ES-I3 (cell line): ENCODE measurements around the gene LRRTM1.

Experiments used
- H3K36me3 ChIP-seq: 2 replicates; pipeline ENCODE4 v1.6.1; 2013; ENCODE audit warnings: mild to moderate bottlenecking, low read length, control low read depth, moderate library complexity; ENCODE audit not compliant: insufficient read depth
- H3K4me1 ChIP-seq: 2 replicates; pipeline ENCODE4 v1.6.1; 2013; ENCODE audit warnings: mild to moderate bottlenecking, control low read depth, low read length; ENCODE audit not compliant: insufficient read depth
- H3K9ac ChIP-seq: 2 replicates; pipeline ENCODE4 v1.6.1; 2013; ENCODE audit warnings: low read depth, mild to moderate bottlenecking, low read length, moderate library complexity
- H3K9me3 ChIP-seq: 2 replicates; pipeline ENCODE4 v1.6.1; 2013; ENCODE audit warnings: mild to moderate bottlenecking, low read length, moderate library complexity; ENCODE audit not compliant: control insufficient read depth, insufficient read depth

Gene LRRTM1

GRCh38 chr2:80291656-80292055, 12.9 kb downstream of the LRRTM1 start:
- Histone ChIP-seq H3K36me3 (no peaks in the 10 kb centered on the region), H3K9me3 (no peaks in the 10 kb centered on the region), H3K4me1 (no peaks in the 10 kb centered on the region), H3K9ac (no peak overlapping the region)

GRCh38 chr2:80288576-80288975, 16.0 kb downstream of the LRRTM1 start:
- Histone ChIP-seq H3K9me3 (no peaks in the 10 kb centered on the region), H3K4me1 (no peaks in the 10 kb centered on the region), H3K9ac (no peak overlapping the region), H3K36me3 (no peaks in the 10 kb centered on the region)

- Histone ChIP-seq H3K9ac (no peak overlapping the region), H3K9me3 (no peaks in the 10 kb centered on the region; the same call in 1 of the 2 replicates), H3K36me3 (no peaks in the 10 kb centered on the region), H3K4me1 (no peaks in the 10 kb centered on the region)
Observed at GRCh38 chr2:80281049-80281448, 23.5 kb downstream of the LRRTM1 start.

GRCh38 chr2:80280598-80280997, 24.0 kb downstream of the LRRTM1 start:
- Histone ChIP-seq H3K36me3 (no peaks in the 10 kb centered on the region), H3K9me3 (no peaks in the 10 kb centered on the region; the same call in 1 of the 2 replicates), H3K9ac (no peak overlapping the region), H3K4me1 (no peaks in the 10 kb centered on the region)

GRCh38 chr2:80269806-80270205, 34.7 kb downstream of the LRRTM1 start:
- Histone ChIP-seq H3K4me1 (no peaks in the 10 kb centered on the region), H3K9me3 (no peaks in the 10 kb centered on the region), H3K9ac (no peak overlapping the region), H3K36me3 (no peaks in the 10 kb centered on the region)

- Histone ChIP-seq H3K4me1 (no peaks in the 10 kb centered on the region), H3K36me3 (no peaks in the 10 kb centered on the region), H3K9me3 (no peaks in the 10 kb centered on the region), H3K9ac (no peak overlapping the region)
Observed at GRCh38 chr2:80266231-80266630, 38.3 kb downstream of the LRRTM1 start.

GRCh38 chr2:80259292-80259691, 45.3 kb downstream of the LRRTM1 start:
- H3K4me1 ChIP-seq = no peaks in the 10 kb centered on the region
- no peaks in the 10 kb centered on the region for H3K9me3 ChIP-seq
- H3K36me3 ChIP-seq = no peaks in the 10 kb centered on the region
- H3K9ac ChIP-seq = no peak overlapping the region

GRCh38 chr2:80258793-80259192, 45.8 kb downstream of the LRRTM1 start:
- Histone ChIP-seq H3K9me3 (no peaks in the 10 kb centered on the region), H3K9ac (no peak overlapping the region), H3K4me1 (no peaks in the 10 kb centered on the region), H3K36me3 (no peaks in the 10 kb centered on the region)

- Histone ChIP-seq H3K9me3 (no peaks in the 10 kb centered on the region), H3K9ac (no peak overlapping the region), H3K4me1 (no peaks in the 10 kb centered on the region), H3K36me3 (no peaks in the 10 kb centered on the region)
Observed at GRCh38 chr2:80258341-80258740, 46.2 kb downstream of the LRRTM1 start.

GRCh38 chr2:80257450-80257849, 47.1 kb downstream of the LRRTM1 start:
- no peaks in the 10 kb centered on the region for H3K36me3 ChIP-seq
- no peak overlapping the region for H3K9ac ChIP-seq
- H3K9me3 ChIP-seq = no peaks in the 10 kb centered on the region
- no peaks in the 10 kb centered on the region for H3K4me1 ChIP-seq

GRCh38 chr2:80256782-80257167, 47.8 kb downstream of the LRRTM1 start:
- Histone ChIP-seq H3K4me1 (no peaks in the 10 kb centered on the region), H3K9ac (no peak overlapping the region), H3K9me3 (no peaks in the 10 kb centered on the region), H3K36me3 (no peaks in the 10 kb centered on the region)

- Histone ChIP-seq H3K4me1 (no peaks in the 10 kb centered on the region), H3K9me3 (no peaks in the 10 kb centered on the region), H3K9ac (no peak overlapping the region), H3K36me3 (no peaks in the 10 kb centered on the region)
Observed at GRCh38 chr2:80255918-80256781, 48.4 kb downstream of the LRRTM1 start.

- H3K9ac ChIP-seq = no peak overlapping the region
- no peaks in the 10 kb centered on the region for H3K9me3 ChIP-seq
- no peaks in the 10 kb centered on the region for H3K4me1 ChIP-seq
Observed at GRCh38 chr2:80252294-80252986, 52.1 kb downstream of the LRRTM1 start.

More at GRCh38 chr2:80252294-80252986, 52.1 kb downstream of the LRRTM1 start:
- H3K36me3 ChIP-seq = no peaks in the 10 kb centered on the region
